A549 (cell line): ENCODE results near the gene EHBP1. TPM values are rescaled to one million over a fixed set of nuclear protein-coding genes. Genes with fewer than 3 reads are reported as not detected.

Source experiments
- ATAC-seq, 2 experiments: fragments of 200-7000 bp in 1 of 2; fragments of >200 bp in 1 of 2; cut with Nextera tagmentation in 1 of 2; cut with Tn5 transposase in 1 of 2; 3 replicates each; pipeline versions ENCODE4 v1.8.0 to v1.9.1; 2018 to 2020; ENCODE audit warnings: mild to moderate bottlenecking in 1 of 2, moderate library complexity in 1 of 2
- CTCF ChIA-PET: fragments of 300-600 bp; sonication (Branson Sonifier 250); formaldehyde crosslinking; extraction: SDS; loops from one replicate; lab custom pipeline; 2021; ENCODE audit warnings: antibody characterized with exemption, inconsistent platforms; lab: Yijun Ruan, JAX
- POLR2A ChIA-PET: fragments of 350-600 bp; formaldehyde crosslinking; extraction: SDS; loops from one replicate; lab custom pipeline; 2021; ENCODE audit warnings: antibody characterized with exemption, inconsistent platforms; lab: Yijun Ruan, JAX
- DNase-seq, 2 experiments: peaks; one replicate each; pipeline versions ENCODE4 v3.0.0 to v3.0.0-alpha.2; 2011 to 2016; ENCODE audit warnings: low read depth in 1 of 2, low spot score in 1 of 2
- FAIRE-seq: peaks from 2 replicates; lab custom pipeline; 2011; peaks lifted over from hg19 to GRCh38; lab: Jason Lieb, UNC
- H3K27ac ChIP-seq, 2 experiments: fragments of >200 bp; sonication (Bioruptor Twin); formaldehyde crosslinking; 3 replicates each; pipeline ENCODE4 v1.5.1; 2016 to 2017
- H3K4me1 ChIP-seq: fragments of >200 bp; sonication (Bioruptor Twin); formaldehyde crosslinking; 3 replicates; pipeline ENCODE4 v1.6.1; 2016
- H3K4me2 ChIP-seq: fragments of >200 bp; sonication (Bioruptor Twin); formaldehyde crosslinking; 3 replicates; pipeline ENCODE4 v1.6.1; 2016
- H3K4me3 ChIP-seq: fragments of >200 bp; sonication (Bioruptor Twin); formaldehyde crosslinking; 3 replicates; pipeline ENCODE4 v1.5.1; 2016
- H3K9me3 ChIP-seq: fragments of >200 bp; sonication (Bioruptor Twin); formaldehyde crosslinking; 3 replicates; pipeline ENCODE4 v1.6.1; 2016
- CBX2 ChIP-seq: fragments of 200-600 bp; sonication (generic); IDR thresholded peaks from 2 replicates; pipeline ENCODE4 v1.6.1; 2016; ENCODE audit warnings: low read depth, mild to moderate bottlenecking, borderline replicate concordance
- CBX8 ChIP-seq: fragments of 200-600 bp; sonication (generic); IDR thresholded peaks from 2 replicates; pipeline ENCODE4 v1.6.1; 2016
- CHD4 ChIP-seq: fragments of 200-600 bp; sonication (generic); IDR thresholded peaks from 2 replicates; pipeline ENCODE4 v1.6.1; 2016; ENCODE audit warnings: antibody characterized with exemption, mild to moderate bottlenecking, borderline replicate concordance
- EHMT2 ChIP-seq: fragments of 200-600 bp; sonication (generic); IDR thresholded peaks from 2 replicates; pipeline ENCODE4 v1.6.1; 2016; ENCODE audit warnings: antibody characterized with exemption, low read depth, mild to moderate bottlenecking, moderate library complexity
- HDAC2 ChIP-seq: fragments of 200-600 bp; sonication (generic); IDR thresholded peaks from 2 replicates; pipeline ENCODE4 v1.6.1; 2016
- HOXA7 ChIP-seq: fragments of 250-450 bp; sonication (Bioruptor Pico); IDR thresholded peaks from 2 replicates; pipeline ENCODE4 v1.5.0; 2020; ENCODE audit warnings: mild to moderate bottlenecking, moderate library complexity
- HOXB5 ChIP-seq: fragments of 250-450 bp; sonication (Bioruptor Pico); IDR thresholded peaks from 2 replicates; pipeline ENCODE4 v1.5.0; 2020; ENCODE audit warnings: mild to moderate bottlenecking, moderate library complexity
- JUNB ChIP-seq: fragments of >200 bp; sonication (Bioruptor Twin); formaldehyde crosslinking; IDR thresholded peaks from 2 replicates; pipeline ENCODE4 v1.6.1; 2016
- KDM5A ChIP-seq: fragments of 200-600 bp; sonication (generic); IDR thresholded peaks from 2 replicates; pipeline ENCODE4 v1.6.1; 2016; ENCODE audit warnings: antibody characterized with exemption, mild to moderate bottlenecking
- MAZ ChIP-seq: fragments of 150-350 bp; IDR thresholded peaks from 2 replicates; pipeline ENCODE4 v1.6.1; 2014; ENCODE audit warnings: antibody characterized with exemption, low read depth, low read length, borderline replicate concordance
- RAD21 ChIP-seq, 2 experiments: fragments of >200 bp in 1 of 2; sonication (Bioruptor Twin) in 1 of 2; formaldehyde crosslinking in 1 of 2; IDR thresholded peaks in 1 of 2; conservative IDR thresholded peaks in 1 of 2; 2 replicates in 1 of 2; 3 replicates in 1 of 2; pipeline ENCODE4 v1.6.1; 2012 to 2018; ENCODE audit warnings: inconsistent platforms in 1 of 2
- RCOR1 ChIP-seq: fragments of 150-350 bp; IDR thresholded peaks from 2 replicates; pipeline ENCODE4 v1.6.1; 2014; ENCODE audit warnings: antibody characterized with exemption, low read length, low read depth
- RNF2 ChIP-seq: fragments of 200-600 bp; sonication (generic); IDR thresholded peaks from 2 replicates; pipeline ENCODE4 v1.6.1; 2016; ENCODE audit warnings: low read depth, mild to moderate bottlenecking, antibody characterized with exemption, moderate library complexity, borderline replicate concordance
- TFCP2L1 ChIP-seq: fragments of 250-450 bp; sonication (Bioruptor Pico); IDR thresholded peaks from 2 replicates; pipeline ENCODE4 v1.5.0; 2021; ENCODE audit warnings: mild to moderate bottlenecking
- TP53 ChIP-seq: fragments of 250-450 bp; sonication (Bioruptor Pico); IDR thresholded peaks from 2 replicates; pipeline ENCODE4 v1.5.0; 2021; ENCODE audit warnings: mild to moderate bottlenecking, moderate library complexity
- ZSCAN20 ChIP-seq: fragments of 250-450 bp; sonication (Bioruptor Pico); IDR thresholded peaks from 2 replicates; pipeline ENCODE4 v1.8.0; 2022; ENCODE audit warnings: mild to moderate bottlenecking, moderate library complexity
- WGBS: methylation state at CpG from one replicate; pipeline ENCODE4 v1.1.6; 2017; ENCODE audit errors: missing lambda C conversion rate; 5-methylcytosine and 5-hydroxymethylcytosine counted together
- polyA plus RNA-seq, 4 experiments: library from polyadenylated mRNA; depleted of rRNA in 3 of 4; stranded (reverse); fragments of >200 nt; fragmentation: RNase III in 1 of 4; extraction: RNeasy Plus Mini Kit Qiagen cat#74134 plus additional on column Dnase treatment in 1 of 4; gene quantifications; 2 replicates in 3 of 4; 3 replicates in 1 of 4; pipeline ENCODE4 v1.2.3, GENCODE V29; 2011 to 2017
- TF ChIP-seq, protein P1 (sequence below): fragments of 250-450 bp; sonication (Bioruptor Pico); IDR thresholded peaks from 2 replicates; pipeline ENCODE4 v1.5.0; 2021; ENCODE audit warnings: mild to moderate bottlenecking, moderate library complexity, borderline replicate concordance
- TF ChIP-seq, protein P2 (sequence below): fragments of >200 bp; sonication (Bioruptor Twin); formaldehyde crosslinking; IDR thresholded peaks from 3 replicates; pipeline ENCODE4 v1.5.1; 2016
- TF ChIP-seq, protein P3 (sequence below): fragments of >200 bp; sonication (Bioruptor Twin); formaldehyde crosslinking; IDR thresholded peaks from 3 replicates; pipeline ENCODE4 v1.6.1; 2016
- TF ChIP-seq, protein P4 (sequence below): fragments of 200-600 bp; sonication (generic); IDR thresholded peaks from 2 replicates; pipeline ENCODE4 v1.6.1; 2016; ENCODE audit warnings: antibody characterized with exemption, mild to moderate bottlenecking, moderate library complexity

EHBP1 gene
- polyA plus RNA-seq, 2 of the 4 experiments (the other 2 are of a cell fraction) = 65.7 to 204 TPM

DNA sequence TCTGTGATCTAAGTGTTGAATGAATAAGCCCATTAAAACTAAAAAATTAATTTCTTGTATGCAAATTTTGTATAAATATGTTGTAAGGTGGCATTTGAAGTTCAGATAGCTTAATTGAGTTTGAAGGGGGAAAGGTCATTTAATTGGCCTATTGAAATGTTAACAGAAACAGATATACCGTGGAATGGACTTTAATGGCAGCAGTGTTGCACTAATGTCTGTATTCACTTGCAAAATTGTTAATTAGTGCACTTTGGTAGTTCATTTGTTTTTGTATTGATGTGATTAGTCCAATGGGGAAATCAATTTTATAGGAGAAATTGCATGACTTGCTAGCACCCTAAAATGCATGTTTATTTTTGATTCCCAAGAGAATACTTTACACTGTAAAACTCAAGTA lies 303.3 kb downstream of the EHBP1 start:
- TF ChIP-seq RNF2 = no peak
- no peak for TF ChIP-seq MAZ
- TF ChIP-seq JUNB = no peak
- TF ChIP-seq RCOR1 = no peak
- TF ChIP-seq RAD21 (conservative IDR thresholded peaks at IDR 0.05 in 1 of 2, IDR thresholded peaks at IDR 0.05 in 1 of 2) = no peak
- no peak for TF ChIP-seq CBX8
- TF ChIP-seq, protein P1, sequence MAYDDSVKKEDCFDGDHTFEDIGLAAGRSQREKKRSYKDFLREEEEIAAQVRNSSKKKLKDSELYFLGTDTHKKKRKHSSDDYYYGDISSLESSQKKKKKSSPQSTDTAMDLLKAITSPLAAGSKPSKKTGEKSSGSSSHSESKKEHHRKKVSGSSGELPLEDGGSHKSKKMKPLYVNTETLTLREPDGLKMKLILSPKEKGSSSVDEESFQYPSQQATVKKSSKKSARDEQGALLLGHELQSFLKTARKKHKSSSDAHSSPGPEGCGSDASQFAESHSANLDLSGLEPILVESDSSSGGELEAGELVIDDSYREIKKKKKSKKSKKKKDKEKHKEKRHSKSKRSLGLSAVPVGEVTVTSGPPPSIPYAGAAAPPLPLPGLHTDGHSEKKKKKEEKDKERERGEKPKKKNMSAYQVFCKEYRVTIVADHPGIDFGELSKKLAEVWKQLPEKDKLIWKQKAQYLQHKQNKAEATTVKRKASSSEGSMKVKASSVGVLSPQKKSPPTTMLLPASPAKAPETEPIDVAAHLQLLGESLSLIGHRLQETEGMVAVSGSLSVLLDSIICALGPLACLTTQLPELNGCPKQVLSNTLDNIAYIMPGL (CRISPR knock-in tag) = no peak
- no peak for TF ChIP-seq HDAC2
- TF ChIP-seq, protein P2, sequence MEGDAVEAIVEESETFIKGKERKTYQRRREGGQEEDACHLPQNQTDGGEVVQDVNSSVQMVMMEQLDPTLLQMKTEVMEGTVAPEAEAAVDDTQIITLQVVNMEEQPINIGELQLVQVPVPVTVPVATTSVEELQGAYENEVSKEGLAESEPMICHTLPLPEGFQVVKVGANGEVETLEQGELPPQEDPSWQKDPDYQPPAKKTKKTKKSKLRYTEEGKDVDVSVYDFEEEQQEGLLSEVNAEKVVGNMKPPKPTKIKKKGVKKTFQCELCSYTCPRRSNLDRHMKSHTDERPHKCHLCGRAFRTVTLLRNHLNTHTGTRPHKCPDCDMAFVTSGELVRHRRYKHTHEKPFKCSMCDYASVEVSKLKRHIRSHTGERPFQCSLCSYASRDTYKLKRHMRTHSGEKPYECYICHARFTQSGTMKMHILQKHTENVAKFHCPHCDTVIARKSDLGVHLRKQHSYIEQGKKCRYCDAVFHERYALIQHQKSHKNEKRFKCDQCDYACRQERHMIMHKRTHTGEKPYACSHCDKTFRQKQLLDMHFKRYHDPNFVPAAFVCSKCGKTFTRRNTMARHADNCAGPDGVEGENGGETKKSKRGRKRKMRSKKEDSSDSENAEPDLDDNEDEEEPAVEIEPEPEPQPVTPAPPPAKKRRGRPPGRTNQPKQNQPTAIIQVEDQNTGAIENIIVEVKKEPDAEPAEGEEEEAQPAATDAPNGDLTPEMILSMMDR = no peak
- TF ChIP-seq, protein P3, sequence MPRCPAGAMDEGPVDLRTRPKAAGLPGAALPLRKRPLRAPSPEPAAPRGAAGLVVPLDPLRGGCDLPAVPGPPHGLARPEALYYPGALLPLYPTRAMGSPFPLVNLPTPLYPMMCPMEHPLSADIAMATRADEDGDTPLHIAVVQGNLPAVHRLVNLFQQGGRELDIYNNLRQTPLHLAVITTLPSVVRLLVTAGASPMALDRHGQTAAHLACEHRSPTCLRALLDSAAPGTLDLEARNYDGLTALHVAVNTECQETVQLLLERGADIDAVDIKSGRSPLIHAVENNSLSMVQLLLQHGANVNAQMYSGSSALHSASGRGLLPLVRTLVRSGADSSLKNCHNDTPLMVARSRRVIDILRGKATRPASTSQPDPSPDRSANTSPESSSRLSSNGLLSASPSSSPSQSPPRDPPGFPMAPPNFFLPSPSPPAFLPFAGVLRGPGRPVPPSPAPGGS = no peak
- TF ChIP-seq ZSCAN20 (CRISPR knock-in tag) = no peak
- TF ChIP-seq EHMT2 = no peak
- no peak for TF ChIP-seq TFCP2L1 (CRISPR knock-in tag)
- no peak for TF ChIP-seq HOXA7 (CRISPR knock-in tag)
- TF ChIP-seq CBX2 = no peak
- no peak for TF ChIP-seq HOXB5
- TF ChIP-seq TP53 (CRISPR knock-in tag) = no peak
- no peak for TF ChIP-seq KDM5A
- TF ChIP-seq CHD4 = no peak
- TF ChIP-seq, protein P4, sequence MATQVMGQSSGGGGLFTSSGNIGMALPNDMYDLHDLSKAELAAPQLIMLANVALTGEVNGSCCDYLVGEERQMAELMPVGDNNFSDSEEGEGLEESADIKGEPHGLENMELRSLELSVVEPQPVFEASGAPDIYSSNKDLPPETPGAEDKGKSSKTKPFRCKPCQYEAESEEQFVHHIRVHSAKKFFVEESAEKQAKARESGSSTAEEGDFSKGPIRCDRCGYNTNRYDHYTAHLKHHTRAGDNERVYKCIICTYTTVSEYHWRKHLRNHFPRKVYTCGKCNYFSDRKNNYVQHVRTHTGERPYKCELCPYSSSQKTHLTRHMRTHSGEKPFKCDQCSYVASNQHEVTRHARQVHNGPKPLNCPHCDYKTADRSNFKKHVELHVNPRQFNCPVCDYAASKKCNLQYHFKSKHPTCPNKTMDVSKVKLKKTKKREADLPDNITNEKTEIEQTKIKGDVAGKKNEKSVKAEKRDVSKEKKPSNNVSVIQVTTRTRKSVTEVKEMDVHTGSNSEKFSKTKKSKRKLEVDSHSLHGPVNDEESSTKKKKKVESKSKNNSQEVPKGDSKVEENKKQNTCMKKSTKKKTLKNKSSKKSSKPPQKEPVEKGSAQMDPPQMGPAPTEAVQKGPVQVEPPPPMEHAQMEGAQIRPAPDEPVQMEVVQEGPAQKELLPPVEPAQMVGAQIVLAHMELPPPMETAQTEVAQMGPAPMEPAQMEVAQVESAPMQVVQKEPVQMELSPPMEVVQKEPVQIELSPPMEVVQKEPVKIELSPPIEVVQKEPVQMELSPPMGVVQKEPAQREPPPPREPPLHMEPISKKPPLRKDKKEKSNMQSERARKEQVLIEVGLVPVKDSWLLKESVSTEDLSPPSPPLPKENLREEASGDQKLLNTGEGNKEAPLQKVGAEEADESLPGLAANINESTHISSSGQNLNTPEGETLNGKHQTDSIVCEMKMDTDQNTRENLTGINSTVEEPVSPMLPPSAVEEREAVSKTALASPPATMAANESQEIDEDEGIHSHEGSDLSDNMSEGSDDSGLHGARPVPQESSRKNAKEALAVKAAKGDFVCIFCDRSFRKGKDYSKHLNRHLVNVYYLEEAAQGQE = no peak
- no peak overlapping the region for H3K4me3 ChIP-seq
- CTCF ChIA-PET = interaction anchor here (1.3 kb wide), 1 partner anchor 9 kb away, joined by 3 read pairs; no protein-coding TSS in a partner anchor
- H3K4me2 ChIP-seq = no peak overlapping the region
- no peak for DNase-seq
- H3K4me1 ChIP-seq = peaks cover 8% of the 10 kb centered on the region; the same call in 1 of the 3 replicates
- H3K27ac ChIP-seq = no peak overlapping the region; a peak in 1 of 6 replicates
- 91% methylated on average over 1 of the region's 1 CpG for WGBS
- H3K9me3 ChIP-seq = no peaks in the 10 kb centered on the region
- POLR2A ChIA-PET = no interaction called here
- ATAC-seq = no peak
- no peak for FAIRE-seq
